Measurements from ENCODE around the gene ZNF419.

The ZNF419 gene

GRCh38 chr19:57537953-57538547, 50.5 kb downstream of the ZNF419 start:
- DNase-seq: no peak

Measured in femur (tissue), 1 donor.